OCI-LY1 (cell line): Measurements from ENCODE around the gene RNASE1.

Experiments
- H2AFZ ChIP-seq: fragments of 200-600 bp; sonication (generic), shearing (Covaris generic); 2 replicates; pipeline ENCODE4 v1.6.0; 2014; ENCODE audit warnings: antibody characterized with exemption, mild to moderate bottlenecking, low read length
- H3F3A ChIP-seq: fragments of 200-600 bp; sonication (generic), shearing (Covaris generic); 2 replicates; pipeline ENCODE4 v1.6.0; 2014; ENCODE audit warnings: mild to moderate bottlenecking, antibody characterized with exemption, low read length, moderate library complexity; ENCODE audit not compliant: insufficient read depth
- H3K27ac ChIP-seq: fragments of 200-600 bp; sonication (generic); 2 replicates; pipeline ENCODE4 v1.5.1; 2014; ENCODE audit warnings: low read length, mixed run types, mild to moderate bottlenecking, low read depth; ENCODE audit not compliant: poor library complexity, severe bottlenecking
- H3K27me3 ChIP-seq: fragments of 200-600 bp; sonication (generic); 2 replicates; pipeline ENCODE4 v1.6.0; 2014; ENCODE audit warnings: antibody characterized with exemption, mild to moderate bottlenecking, low read length, moderate library complexity; ENCODE audit not compliant: insufficient read depth
- H3K36me3 ChIP-seq: fragments of 200-600 bp; sonication (generic); 2 replicates; pipeline ENCODE4 v1.6.1; 2014; ENCODE audit warnings: mild to moderate bottlenecking, antibody characterized with exemption, low read length, moderate library complexity, mixed read lengths; ENCODE audit not compliant: insufficient read depth
- H3K4me1 ChIP-seq: fragments of 200-600 bp; sonication (generic); 2 replicates; pipeline ENCODE4 v1.5.1; 2014; ENCODE audit warnings: mild to moderate bottlenecking, low read length, moderate library complexity; ENCODE audit not compliant: insufficient read depth, severe bottlenecking
- H3K4me2 ChIP-seq: fragments of 200-600 bp; sonication (generic), shearing (Covaris generic); 2 replicates; pipeline ENCODE4 v1.6.1; 2014; ENCODE audit warnings: low read length
- H3K4me3 ChIP-seq: fragments of 200-600 bp; sonication (generic); 2 replicates; pipeline ENCODE4 v1.5.1; 2014; ENCODE audit warnings: low read length, low read depth, mild to moderate bottlenecking, mixed read lengths; ENCODE audit not compliant: poor library complexity, severe bottlenecking
- H3K79me2 ChIP-seq: fragments of 200-600 bp; shearing (Covaris generic); 2 replicates; pipeline ENCODE4 v1.6.1; 2016; ENCODE audit warnings: mixed run types, low read length, mixed read lengths; ENCODE audit not compliant: insufficient read depth
- H3K9ac ChIP-seq: fragments of 200-600 bp; sonication (generic), shearing (Covaris generic); 2 replicates; pipeline ENCODE4 v1.6.1; 2014; ENCODE audit warnings: mild to moderate bottlenecking, low read length, mixed read lengths
- H3K9me2 ChIP-seq: fragments of 200-600 bp; sonication (generic), shearing (Covaris generic); 2 replicates; pipeline ENCODE4 v1.6.1; 2014; ENCODE audit warnings: low read depth, mild to moderate bottlenecking, low read length, mixed read lengths
- H3K9me3 ChIP-seq: fragments of 200-600 bp; shearing (Covaris generic); 2 replicates; pipeline ENCODE4 v1.6.1; 2014; ENCODE audit warnings: low read length, mixed read lengths
- H4K20me1 ChIP-seq: fragments of 200-600 bp; sonication (generic), shearing (Covaris generic); 2 replicates; pipeline ENCODE4 v1.6.0; 2016; ENCODE audit warnings: mild to moderate bottlenecking, low read length; ENCODE audit not compliant: insufficient read depth
- EZH2 ChIP-seq: fragments of 200-600 bp; sonication (generic), shearing (Covaris generic); IDR thresholded peaks from 2 replicates; pipeline ENCODE4 v1.8.0; 2017; ENCODE audit warnings: borderline replicate concordance, mixed run types, mild to moderate bottlenecking, antibody characterized with exemption, low read length, moderate library complexity, mixed read lengths
- TF ChIP-seq, protein P1 (sequence below): fragments of 200-600 bp; sonication (generic), shearing (Covaris generic); IDR thresholded peaks from 2 replicates; pipeline ENCODE4 v1.5.1; 2017; ENCODE audit warnings: mild to moderate bottlenecking, antibody characterized with exemption, low read length, moderate library complexity, mixed read lengths

RNASE1 gene

DNA sequence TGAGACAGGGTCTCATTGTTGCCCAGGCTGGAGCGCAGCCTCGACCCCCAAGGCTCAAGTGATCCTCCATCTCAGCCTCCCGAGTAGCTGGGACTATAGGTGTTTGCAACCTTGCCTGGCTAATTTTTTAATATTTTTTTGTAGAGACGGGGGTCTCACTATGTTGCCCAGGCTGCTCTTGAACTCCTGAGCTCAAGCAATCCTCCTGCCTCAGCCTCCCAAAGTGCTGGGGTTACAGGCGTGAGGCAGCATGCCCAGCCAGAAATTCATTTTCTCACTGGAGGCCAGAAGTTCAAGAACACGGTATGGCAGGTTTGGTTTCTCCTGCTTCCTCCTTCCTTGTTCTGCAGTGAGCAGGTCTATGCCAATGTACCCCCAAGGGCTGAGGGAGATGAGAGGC lies 3.7 kb downstream of the RNASE1 start:
- TF ChIP-seq, protein P1, sequence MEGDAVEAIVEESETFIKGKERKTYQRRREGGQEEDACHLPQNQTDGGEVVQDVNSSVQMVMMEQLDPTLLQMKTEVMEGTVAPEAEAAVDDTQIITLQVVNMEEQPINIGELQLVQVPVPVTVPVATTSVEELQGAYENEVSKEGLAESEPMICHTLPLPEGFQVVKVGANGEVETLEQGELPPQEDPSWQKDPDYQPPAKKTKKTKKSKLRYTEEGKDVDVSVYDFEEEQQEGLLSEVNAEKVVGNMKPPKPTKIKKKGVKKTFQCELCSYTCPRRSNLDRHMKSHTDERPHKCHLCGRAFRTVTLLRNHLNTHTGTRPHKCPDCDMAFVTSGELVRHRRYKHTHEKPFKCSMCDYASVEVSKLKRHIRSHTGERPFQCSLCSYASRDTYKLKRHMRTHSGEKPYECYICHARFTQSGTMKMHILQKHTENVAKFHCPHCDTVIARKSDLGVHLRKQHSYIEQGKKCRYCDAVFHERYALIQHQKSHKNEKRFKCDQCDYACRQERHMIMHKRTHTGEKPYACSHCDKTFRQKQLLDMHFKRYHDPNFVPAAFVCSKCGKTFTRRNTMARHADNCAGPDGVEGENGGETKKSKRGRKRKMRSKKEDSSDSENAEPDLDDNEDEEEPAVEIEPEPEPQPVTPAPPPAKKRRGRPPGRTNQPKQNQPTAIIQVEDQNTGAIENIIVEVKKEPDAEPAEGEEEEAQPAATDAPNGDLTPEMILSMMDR, result no peak
- no peak for TF ChIP-seq EZH2
- Histone ChIP-seq H3K9ac (no peak overlapping the region), H3K9me2 (no peaks in the 10 kb centered on the region), H3K4me1 (no peaks in the 10 kb centered on the region), H3K4me2 (no peak overlapping the region), H3F3A (no peaks in the 10 kb centered on the region), H3K79me2 (no peaks in the 10 kb centered on the region), H4K20me1 (no peaks in the 10 kb centered on the region), H3K27ac (no peak overlapping the region), H2AFZ (no peak overlapping the region), H3K9me3 (no peaks in the 10 kb centered on the region), H3K36me3 (no peaks in the 10 kb centered on the region), H3K4me3 (no peak overlapping the region), H3K27me3 (peaks cover 6% of the 10 kb centered on the region; the same call in 1 of the 2 replicates)

DNA sequence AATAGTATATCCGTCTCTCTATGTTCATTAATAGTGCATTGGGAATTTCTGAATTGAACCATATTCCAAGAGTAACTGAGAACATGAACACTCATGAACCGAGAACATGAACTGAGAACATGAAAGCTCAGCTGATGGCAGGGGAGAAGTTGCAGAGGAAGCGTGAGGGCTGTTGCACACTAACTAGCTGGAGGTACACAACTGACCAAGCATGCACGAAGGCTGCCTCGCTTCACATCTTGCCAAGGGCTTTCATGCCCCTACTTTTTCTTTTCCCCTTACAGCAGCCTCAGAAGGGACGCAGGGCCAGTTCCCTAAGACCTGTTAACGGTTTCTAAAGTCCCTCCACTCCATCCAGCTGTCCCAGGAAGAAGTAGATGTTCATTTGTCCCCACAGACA lies 4.3 kb downstream of the RNASE1 start:
- Histone ChIP-seq H3K4me1 (no peaks in the 10 kb centered on the region), H3F3A (no peaks in the 10 kb centered on the region), H3K79me2 (no peaks in the 10 kb centered on the region), H3K4me2 (no peak overlapping the region), H3K9me3 (no peaks in the 10 kb centered on the region), H3K9ac (no peak overlapping the region), H3K27me3 (peaks cover 6% of the 10 kb centered on the region; the same call in 1 of the 2 replicates), H4K20me1 (no peaks in the 10 kb centered on the region), H3K9me2 (no peaks in the 10 kb centered on the region), H2AFZ (no peak overlapping the region), H3K4me3 (no peak overlapping the region), H3K27ac (no peak overlapping the region), H3K36me3 (no peaks in the 10 kb centered on the region)
- TF ChIP-seq, protein P1, result no peak
- no peak for TF ChIP-seq EZH2

DNA sequence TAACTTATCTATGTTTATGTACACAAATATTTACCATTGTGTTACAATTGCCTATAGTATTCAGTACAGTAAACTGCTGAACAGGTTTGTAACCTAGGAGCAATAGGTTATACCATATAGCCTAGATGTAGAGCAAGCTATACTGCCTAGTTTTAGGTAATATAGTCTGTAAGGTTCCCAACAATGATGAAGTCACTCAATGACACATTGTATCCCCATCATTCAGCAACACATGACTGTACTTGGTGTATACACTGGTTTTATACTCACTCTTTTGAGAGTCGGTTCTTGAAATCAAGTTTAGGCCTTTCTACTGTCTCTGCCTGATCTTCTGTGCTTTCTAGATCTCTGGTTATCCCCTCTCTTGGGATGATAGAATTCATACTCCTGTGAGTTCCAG lies 5.5 kb downstream of the RNASE1 start:
- H3K36me3 ChIP-seq, result no peaks in the 10 kb centered on the region
- H3K9ac ChIP-seq, result no peak overlapping the region
- H3K9me3 ChIP-seq, result no peaks in the 10 kb centered on the region
- H3K4me3 ChIP-seq, result no peak overlapping the region
- no peaks in the 10 kb centered on the region for H3K79me2 ChIP-seq
- TF ChIP-seq, protein P1, result no peak
- TF ChIP-seq EZH2, result no peak
- H3F3A ChIP-seq, result no peaks in the 10 kb centered on the region
- no peaks in the 10 kb centered on the region for H3K9me2 ChIP-seq
- no peaks in the 10 kb centered on the region for H4K20me1 ChIP-seq
- no peak overlapping the region for H3K4me2 ChIP-seq
- no peaks in the 10 kb centered on the region for H3K4me1 ChIP-seq
- H3K27me3 ChIP-seq, result peaks cover 6% of the 10 kb centered on the region; the same call in 1 of the 2 replicates
- H2AFZ ChIP-seq, result no peak overlapping the region
- H3K27ac ChIP-seq, result no peak overlapping the region
